Activated T-helper 17 cell treated with anti-CD3 and anti-CD28 coated beads, Interleukin-2, amount 50 U/mL, for 72 hours (primary cell): ENCODE results near the gene DAGLB. TPM values are rescaled to one million over a fixed set of nuclear protein-coding genes. Genes with fewer than 3 reads are reported as not detected.
"Not testable (repeated sequence)": the region's sequence is repeated elsewhere in the genome, so short reads cannot be mapped to it uniquely, and the experiment has no call there.

Experiments
- ATAC-seq: fragments of 150-1000 bp; cut with Tn5 transposase; replicated peaks from 2 replicates; pipeline ENCODE4 v1.10.0; 2021; ENCODE audit warnings: mild to moderate bottlenecking, moderate library complexity
- H3K27ac Mint-ChIP-seq: one replicate; pipeline ENCODE4 v1.8.0; 2022; ENCODE audit warnings: mixed read lengths
- H3K27me3 Mint-ChIP-seq: one replicate; pipeline ENCODE4 v1.8.0; 2022; ENCODE audit warnings: mixed read lengths
- H3K36me3 Mint-ChIP-seq: one replicate; pipeline ENCODE4 v1.8.0; 2022; ENCODE audit warnings: low read depth, mild to moderate bottlenecking, mixed read lengths
- H3K4me1 Mint-ChIP-seq: one replicate; pipeline ENCODE4 v1.8.0; 2022; ENCODE audit warnings: mixed read lengths
- H3K4me3 Mint-ChIP-seq: one replicate; pipeline ENCODE4 v1.8.0; 2022; ENCODE audit warnings: mild to moderate bottlenecking, mixed read lengths
- H3K9me3 Mint-ChIP-seq: one replicate; pipeline ENCODE4 v1.8.0; 2022; ENCODE audit warnings: mixed read lengths
- total RNA-seq, 2 donors: library from RNA; stranded (reverse); gene quantifications; one replicate each; pipeline ENCODE4 v1.2.3, GENCODE V29; 2022

The DAGLB gene
- total RNA-seq, 2 donors from 2014 or later: 15.0 to 22.7 TPM

DNA sequence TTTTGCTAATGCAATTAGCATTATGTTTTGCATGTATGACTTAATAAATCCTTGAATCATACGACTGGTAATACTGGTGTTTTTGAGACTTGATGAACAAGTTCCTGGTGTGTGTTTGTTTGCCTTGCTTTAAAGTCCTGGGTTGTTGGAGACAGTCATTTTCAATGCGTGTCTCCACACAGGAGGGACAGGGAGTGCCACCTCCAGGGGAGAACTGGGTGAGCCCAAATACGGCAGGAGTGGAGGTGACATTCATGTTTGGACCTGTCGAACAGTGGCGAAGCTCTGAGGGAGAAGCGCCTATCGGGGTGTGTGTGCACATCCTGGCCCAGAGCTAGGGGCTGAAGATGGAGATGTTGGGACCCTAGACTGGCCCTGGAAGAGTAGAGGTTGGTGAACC, 43.8 kb downstream of the DAGLB start:
- no peaks in the 10 kb centered on the region for H3K4me1 Mint-ChIP-seq
- no peaks in the 10 kb centered on the region for H3K27me3 Mint-ChIP-seq
- H3K9me3 Mint-ChIP-seq: no peaks in the 10 kb centered on the region
- H3K4me3 Mint-ChIP-seq: no peak overlapping the region
- peak overlapping the region; percentile 28 for H3K27ac Mint-ChIP-seq
- H3K36me3 Mint-ChIP-seq: peaks cover 95% of the 10 kb centered on the region
- no peak for ATAC-seq

DNA sequence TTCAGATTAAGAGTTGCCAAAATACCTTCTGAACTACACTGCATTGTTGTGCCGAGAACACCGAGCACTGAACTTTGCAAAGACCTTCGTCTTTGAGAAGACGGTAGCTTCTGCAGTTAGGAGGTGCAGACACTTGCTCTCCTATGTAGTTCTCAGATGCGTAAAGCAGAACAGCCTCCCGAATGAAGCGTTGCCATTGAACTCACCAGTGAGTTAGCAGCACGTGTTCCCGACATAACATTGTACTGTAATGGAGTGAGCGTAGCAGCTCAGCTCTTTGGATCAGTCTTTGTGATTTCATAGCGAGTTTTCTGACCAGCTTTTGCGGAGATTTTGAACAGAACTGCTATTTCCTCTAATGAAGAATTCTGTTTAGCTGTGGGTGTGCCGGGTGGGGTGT, 45.0 kb downstream of the DAGLB start:
- peaks cover 96% of the 10 kb centered on the region for H3K36me3 Mint-ChIP-seq

DNA sequence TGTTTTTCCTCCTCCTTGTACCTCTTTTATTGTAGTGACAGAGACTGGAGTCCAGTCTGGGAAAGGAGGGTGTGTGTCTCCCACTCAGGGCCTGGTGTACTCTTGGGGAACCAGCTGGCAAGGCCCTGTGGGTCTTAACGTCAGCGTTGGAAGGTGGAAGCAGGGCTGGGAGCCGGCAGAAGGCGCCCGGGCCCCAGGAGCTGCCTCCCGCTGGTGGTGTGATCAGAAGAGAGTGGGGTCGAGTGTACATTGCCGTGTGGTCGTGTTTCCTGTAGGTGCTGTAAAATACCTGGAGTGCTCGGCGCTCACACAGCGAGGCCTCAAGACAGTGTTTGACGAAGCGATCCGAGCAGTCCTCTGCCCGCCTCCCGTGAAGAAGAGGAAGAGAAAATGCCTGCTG, 45.7 kb downstream of the DAGLB start:
- H3K9me3 Mint-ChIP-seq: no peaks in the 10 kb centered on the region
- ATAC-seq: no peak
- peaks cover 89% of the 10 kb centered on the region for H3K36me3 Mint-ChIP-seq
- no peak overlapping the region for H3K4me3 Mint-ChIP-seq
- H3K27ac Mint-ChIP-seq: no peak overlapping the region
- H3K27me3 Mint-ChIP-seq: no peaks in the 10 kb centered on the region
- H3K4me1 Mint-ChIP-seq: no peaks in the 10 kb centered on the region

More for the DNA sequence above, 45.0 kb downstream of the DAGLB start:
- no peak overlapping the region for H3K27ac Mint-ChIP-seq
- H3K4me1 Mint-ChIP-seq: no peaks in the 10 kb centered on the region
- ATAC-seq: no peak
- H3K4me3 Mint-ChIP-seq: no peak overlapping the region
- no peaks in the 10 kb centered on the region for H3K9me3 Mint-ChIP-seq
- H3K27me3 Mint-ChIP-seq: no peaks in the 10 kb centered on the region

- H3K9me3 Mint-ChIP-seq: no peaks in the 10 kb centered on the region
- no peaks in the 10 kb centered on the region for H3K4me1 Mint-ChIP-seq
- no peak for ATAC-seq
- H3K4me3 Mint-ChIP-seq: no peak overlapping the region
- peaks cover 85% of the 10 kb centered on the region for H3K36me3 Mint-ChIP-seq
- peak overlapping the region; percentile 5 for H3K27ac Mint-ChIP-seq
- no peaks in the 10 kb centered on the region for H3K27me3 Mint-ChIP-seq
Measured at GRCh38 chr7:6401536-6401935, 46.2 kb downstream of the DAGLB start.

DNA sequence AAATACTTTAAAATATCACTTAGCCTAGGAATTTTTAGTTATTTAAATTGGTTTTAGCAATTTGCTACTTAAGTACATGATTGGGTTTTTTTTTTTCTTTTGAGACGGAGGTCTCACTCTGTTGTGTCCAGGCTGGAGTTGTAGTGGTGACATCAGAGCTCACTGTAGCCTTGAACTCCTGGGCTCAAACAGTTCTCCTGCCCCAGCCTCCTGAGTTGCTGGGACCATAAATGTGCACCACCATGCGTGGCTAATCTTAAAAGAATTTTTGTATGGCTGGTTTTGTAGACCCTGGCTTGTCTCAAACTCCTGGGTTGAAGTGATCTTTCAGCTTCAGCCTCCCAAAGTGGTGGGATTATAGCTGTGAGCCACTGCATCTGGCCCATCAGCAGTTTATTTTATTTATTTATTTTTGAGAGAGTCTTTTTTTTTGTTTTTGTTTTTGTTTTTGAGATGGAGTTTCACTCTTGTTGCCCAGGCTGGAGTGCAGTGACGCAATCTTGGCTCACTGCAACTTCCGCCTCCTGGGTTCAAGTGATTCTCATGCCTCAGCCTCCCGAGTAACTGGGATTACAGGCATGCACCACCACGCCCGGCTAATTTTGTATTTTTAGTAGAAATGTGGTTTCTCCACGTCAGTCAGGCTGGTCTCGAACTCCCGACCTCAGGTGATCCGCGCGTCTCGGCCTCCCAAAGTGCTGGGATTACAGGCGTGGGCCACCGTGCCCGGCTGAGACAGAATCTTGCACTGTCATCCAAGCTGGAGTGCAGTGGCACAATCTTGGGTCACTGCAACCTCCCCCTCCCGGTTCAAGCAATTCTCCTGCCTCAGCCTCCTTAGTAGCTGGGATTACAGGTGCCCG, 47.3 kb downstream of the DAGLB start:
- H3K4me3 Mint-ChIP-seq: not testable (repeated sequence)

DNA sequence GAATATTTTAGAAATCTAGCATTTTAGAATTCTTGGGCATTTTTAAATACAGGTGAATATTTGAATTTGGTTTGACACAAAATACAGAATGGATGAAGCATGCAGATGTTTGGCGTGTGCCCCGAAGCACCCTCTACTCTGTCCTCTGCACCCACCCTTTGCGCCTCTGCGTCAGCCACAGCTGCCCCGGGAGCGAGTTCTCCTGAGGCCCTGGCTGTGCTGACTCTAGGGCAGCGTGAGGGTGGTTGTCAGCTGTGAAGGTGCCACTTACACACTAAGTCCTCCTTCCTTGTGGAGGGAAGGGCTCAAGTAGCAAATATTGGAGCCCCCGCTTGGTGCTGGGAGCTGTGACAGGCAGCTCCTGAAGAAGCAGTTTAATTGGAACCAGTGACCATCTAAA, 48.4 kb downstream of the DAGLB start:
- Mint-ChIP-seq H3K4me3 (no peak overlapping the region), H3K9me3 (no peaks in the 10 kb centered on the region), H3K27me3 (no peaks in the 10 kb centered on the region), H3K4me1 (peaks cover 16% of the 10 kb centered on the region), H3K27ac (no peak overlapping the region), H3K36me3 (peaks cover 83% of the 10 kb centered on the region)
- no peak for ATAC-seq

More for the DNA sequence above, 47.3 kb downstream of the DAGLB start:
- H3K27ac Mint-ChIP-seq: peak overlapping the region; percentile 5
- H3K36me3 Mint-ChIP-seq: peaks cover 85% of the 10 kb centered on the region
- not testable (repeated sequence) for H3K4me1 Mint-ChIP-seq, ATAC-seq, H3K9me3 Mint-ChIP-seq, H3K27me3 Mint-ChIP-seq

- Mint-ChIP-seq H3K4me3 (no peak overlapping the region), H3K36me3 (peaks cover 83% of the 10 kb centered on the region), H3K27ac (no peak overlapping the region), H3K9me3 (no peaks in the 10 kb centered on the region), H3K27me3 (no peaks in the 10 kb centered on the region), H3K4me1 (peaks cover 20% of the 10 kb centered on the region)
- ATAC-seq: no peak
Measured at GRCh38 chr7:6398943-6399342, 48.8 kb downstream of the DAGLB start.

DNA sequence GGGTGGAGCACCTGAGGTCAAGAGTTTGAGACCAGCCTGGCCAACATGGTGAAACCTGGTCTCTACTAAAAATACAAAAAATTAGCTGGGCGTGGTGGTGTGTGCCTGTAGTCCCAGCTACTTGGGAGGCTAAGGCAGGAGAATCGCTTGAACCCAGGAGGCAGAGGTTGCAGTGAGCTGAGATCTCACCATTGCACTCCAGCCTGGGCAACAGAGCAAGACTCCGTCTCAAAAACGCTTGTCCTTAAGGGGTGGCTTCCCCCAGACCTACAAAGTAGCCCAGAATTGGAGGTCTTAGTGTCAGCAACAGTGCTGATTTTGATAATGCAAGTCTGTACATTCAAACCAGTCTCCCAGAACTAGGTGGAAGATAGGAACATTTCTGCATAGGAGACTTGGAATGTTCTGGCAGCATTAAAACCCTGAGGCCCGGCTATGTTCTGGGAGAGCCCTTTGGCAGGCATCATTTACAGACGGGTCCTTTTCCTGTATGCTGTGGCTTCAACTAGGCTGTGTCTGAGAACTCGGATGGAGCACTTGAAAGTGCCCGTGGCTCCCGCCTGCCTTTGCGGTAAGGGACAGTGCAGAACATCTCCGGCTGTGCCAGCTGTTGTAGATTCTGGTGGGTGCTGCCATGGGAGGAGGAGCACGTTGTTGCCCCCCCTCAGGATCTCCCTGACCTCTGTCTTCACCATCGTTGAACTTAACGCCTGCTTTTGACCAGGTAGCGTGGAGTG, 49.8 kb downstream of the DAGLB start:
- ATAC-seq, H3K9me3 Mint-ChIP-seq, H3K27me3 Mint-ChIP-seq, H3K4me3 Mint-ChIP-seq: not testable (repeated sequence)
- Mint-ChIP-seq H3K36me3 (peaks cover 83% of the 10 kb centered on the region), H3K27ac (peak overlapping the region; percentile 59), H3K4me1 (peaks cover 28% of the 10 kb centered on the region)

DNA sequence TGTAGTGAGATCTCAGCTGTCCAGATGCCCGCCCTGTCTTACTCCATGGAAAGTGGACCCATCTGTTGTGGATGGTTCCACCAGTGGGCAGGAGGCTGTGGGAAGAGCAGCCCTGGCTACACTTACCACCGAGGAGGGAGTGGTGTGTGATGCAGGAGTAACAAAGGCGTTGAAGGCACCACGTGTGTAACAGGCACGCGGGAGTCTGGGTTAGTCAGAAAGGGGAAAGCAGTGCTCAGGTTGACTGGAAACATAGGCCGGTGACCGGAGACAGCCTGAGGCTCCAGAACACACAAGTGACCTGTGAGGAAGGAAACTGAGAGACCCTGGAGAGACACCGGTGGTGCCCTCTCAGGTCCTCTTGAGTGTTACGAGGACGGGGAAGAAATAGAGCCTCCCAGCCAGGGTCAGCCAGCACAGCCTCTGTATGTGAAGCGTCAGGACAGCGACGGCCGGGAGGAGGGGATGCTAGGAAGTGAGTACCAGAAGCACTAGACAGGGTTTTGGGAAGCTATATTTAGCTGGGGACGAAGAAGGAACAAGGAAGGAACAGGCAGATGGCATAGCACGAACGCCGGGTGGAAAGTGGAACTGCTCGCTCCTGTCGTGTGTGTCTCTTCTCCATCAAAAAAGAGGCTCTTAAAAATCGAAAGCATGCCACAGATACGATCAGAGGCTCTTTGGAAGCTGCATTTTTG, 51.7 kb downstream of the DAGLB start:
- Mint-ChIP-seq H3K4me1 (peaks cover 40% of the 10 kb centered on the region), H3K27ac (peak overlapping the region; percentile 87), H3K4me3 (peak overlapping the region; percentile 6), H3K9me3 (no peaks in the 10 kb centered on the region), H3K27me3 (no peaks in the 10 kb centered on the region), H3K36me3 (peaks cover 83% of the 10 kb centered on the region)
- ATAC-seq: no peak

- no peaks in the 10 kb centered on the region for H3K9me3 Mint-ChIP-seq
- H3K27me3 Mint-ChIP-seq: no peaks in the 10 kb centered on the region
- no peak overlapping the region for H3K4me3 Mint-ChIP-seq
- ATAC-seq: no peak
- peaks cover 80% of the 10 kb centered on the region for H3K36me3 Mint-ChIP-seq
- peak overlapping the region; percentile 93 for H3K27ac Mint-ChIP-seq
- peaks cover 40% of the 10 kb centered on the region for H3K4me1 Mint-ChIP-seq
Measured at GRCh38 chr7:6394114-6394513, 53.6 kb downstream of the DAGLB start.

- no peaks in the 10 kb centered on the region for H3K27me3 Mint-ChIP-seq
- no peak for ATAC-seq
- H3K36me3 Mint-ChIP-seq: peaks cover 79% of the 10 kb centered on the region
- no peaks in the 10 kb centered on the region for H3K9me3 Mint-ChIP-seq
- H3K4me1 Mint-ChIP-seq: peaks cover 40% of the 10 kb centered on the region
- peak overlapping the region; percentile 93 for H3K27ac Mint-ChIP-seq
- H3K4me3 Mint-ChIP-seq: peak overlapping the region; percentile 56
Measured at GRCh38 chr7:6393667-6394056, 54.1 kb downstream of the DAGLB start.

DNA sequence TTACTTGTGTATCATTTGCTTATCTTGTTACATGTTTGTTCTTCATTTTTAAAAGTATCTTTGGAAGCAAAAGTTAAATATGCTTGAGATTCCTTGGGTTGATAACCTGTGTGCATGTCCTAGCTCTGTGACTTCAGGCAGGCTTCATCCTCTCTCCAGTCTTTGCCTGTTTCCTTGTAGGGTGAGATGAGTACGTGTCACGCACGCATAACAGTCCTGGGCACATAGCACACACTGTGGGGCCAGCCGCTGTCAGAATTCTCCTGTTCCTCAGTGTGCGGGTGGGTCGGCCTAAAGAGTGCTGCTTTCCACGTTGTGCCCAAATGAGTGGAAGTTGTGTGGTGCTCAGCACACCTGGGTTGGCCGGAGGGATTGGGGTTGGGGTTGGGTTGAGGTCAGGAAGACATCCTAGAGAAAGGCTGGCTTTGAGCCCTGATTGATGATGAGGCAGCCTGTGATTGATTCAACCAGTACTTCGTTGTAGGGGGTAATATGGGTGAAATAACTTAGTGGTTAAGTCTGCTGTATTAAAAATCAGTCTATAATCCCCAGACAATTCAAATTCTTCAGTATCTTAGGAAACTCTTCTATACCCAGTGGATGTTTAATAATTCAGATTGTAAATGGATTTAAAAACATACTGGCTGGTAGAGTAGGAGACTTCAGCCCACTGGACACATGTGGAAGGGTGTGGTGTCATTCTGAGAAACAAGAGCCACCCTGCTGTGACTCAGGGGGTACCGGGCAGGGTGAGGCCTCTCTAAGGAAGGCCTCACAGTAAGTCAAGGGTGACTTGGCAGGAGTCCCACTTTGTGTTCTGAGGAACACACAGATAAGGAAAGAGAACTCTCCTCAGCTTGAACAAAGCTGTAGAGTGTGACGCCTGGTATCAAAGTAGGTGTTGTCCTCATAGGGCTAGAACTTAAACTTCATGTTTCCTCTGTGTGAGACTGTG, 54.8 kb downstream of the DAGLB start:
- Mint-ChIP-seq H3K9me3 (no peaks in the 10 kb centered on the region), H3K4me1 (peaks cover 40% of the 10 kb centered on the region), H3K4me3 (peak overlapping the region; percentile 56), H3K27ac (peak overlapping the region; percentile 93), H3K36me3 (peaks cover 79% of the 10 kb centered on the region), H3K27me3 (no peaks in the 10 kb centered on the region)
- peak; percentile 98 for ATAC-seq

DNA sequence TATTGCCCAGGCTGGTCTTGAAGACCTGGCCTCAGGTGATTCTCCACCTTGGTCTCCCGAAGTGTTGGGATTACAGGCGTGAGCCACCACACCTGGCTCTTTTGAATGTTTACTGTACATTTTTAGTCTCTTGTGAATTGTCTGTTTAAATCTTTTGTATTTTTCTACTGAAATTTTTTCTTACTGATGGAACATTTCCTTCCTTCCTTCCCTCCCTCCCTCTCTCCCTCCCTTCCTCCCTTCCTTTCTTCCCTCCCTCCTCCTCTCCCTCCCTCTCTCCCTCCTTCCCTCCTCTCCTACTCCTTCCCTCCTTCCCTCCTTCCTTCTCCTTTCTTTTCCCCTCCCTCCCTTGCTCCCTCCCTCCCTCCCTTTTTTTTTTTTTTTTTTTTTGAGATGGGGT, 58.0 kb downstream of the DAGLB start:
- no peak overlapping the region for H3K4me3 Mint-ChIP-seq
- H3K27ac Mint-ChIP-seq: no peak overlapping the region
- peaks cover 45% of the 10 kb centered on the region for H3K4me1 Mint-ChIP-seq
- no peaks in the 10 kb centered on the region for H3K27me3 Mint-ChIP-seq
- no peak for ATAC-seq
- H3K9me3 Mint-ChIP-seq: no peaks in the 10 kb centered on the region
- H3K36me3 Mint-ChIP-seq: peaks cover 92% of the 10 kb centered on the region
